ENCODE results near the gene ACBD5. TPM values are rescaled to one million over a fixed set of nuclear protein-coding genes. Genes with fewer than 3 reads are reported as not detected.
"Not testable (repeated sequence)": the region's sequence is repeated elsewhere in the genome, so short reads cannot be mapped to it uniquely, and the experiment has no call there.

Gene ACBD5, protein sequence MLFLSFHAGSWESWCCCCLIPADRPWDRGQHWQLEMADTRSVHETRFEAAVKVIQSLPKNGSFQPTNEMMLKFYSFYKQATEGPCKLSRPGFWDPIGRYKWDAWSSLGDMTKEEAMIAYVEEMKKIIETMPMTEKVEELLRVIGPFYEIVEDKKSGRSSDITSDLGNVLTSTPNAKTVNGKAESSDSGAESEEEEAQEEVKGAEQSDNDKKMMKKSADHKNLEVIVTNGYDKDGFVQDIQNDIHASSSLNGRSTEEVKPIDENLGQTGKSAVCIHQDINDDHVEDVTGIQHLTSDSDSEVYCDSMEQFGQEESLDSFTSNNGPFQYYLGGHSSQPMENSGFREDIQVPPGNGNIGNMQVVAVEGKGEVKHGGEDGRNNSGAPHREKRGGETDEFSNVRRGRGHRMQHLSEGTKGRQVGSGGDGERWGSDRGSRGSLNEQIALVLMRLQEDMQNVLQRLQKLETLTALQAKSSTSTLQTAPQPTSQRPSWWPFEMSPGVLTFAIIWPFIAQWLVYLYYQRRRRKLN
- total RNA-seq: 22.2 and 24.6 TPM in 2 replicates

- peak; percentile 88 for DNase-seq (ENCODE audit: low read depth)
- peak within 1 kb of the TSS; percentile 83 for H3K4me3 ChIP-seq (ENCODE audit: low read depth, low read length)
- TF ChIP-seq CTCF (IDR thresholded peaks at IDR 0.05; ENCODE audit: insufficient read depth, low read depth, low read length): no peak
Observed at GRCh38 chr10:27240212-27241009, at the start of gene ACBD5. TSS of gene ACBD5 (minus strand) at chr10:27240797. CDS start at chr10:27240688, 109 bp downstream.

DNA sequence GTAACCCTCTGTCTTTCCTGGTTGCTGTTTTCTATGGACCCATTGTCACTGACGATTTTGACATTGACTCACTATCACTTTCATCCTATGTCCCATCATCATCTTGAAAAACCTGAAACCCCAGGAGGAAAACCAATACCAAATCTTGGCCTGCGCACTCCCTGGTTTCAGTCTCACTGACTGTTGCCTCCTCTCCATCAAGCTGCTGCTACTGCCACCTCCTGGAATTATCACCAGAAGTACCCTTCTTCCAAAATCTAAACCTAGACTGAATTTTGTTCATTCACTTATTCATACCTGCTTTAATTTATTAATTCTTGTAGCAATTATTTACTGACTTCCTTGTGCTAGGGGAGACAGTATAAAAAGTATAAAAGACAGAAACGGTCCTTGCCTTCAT, 44.5 kb upstream of the ACBD5 start:
- TF ChIP-seq CTCF (IDR thresholded peaks at IDR 0.05; ENCODE audit: insufficient read depth, low read depth, low read length): peak; percentile 42
- no peak overlapping the region for H3K4me3 ChIP-seq (ENCODE audit: low read depth, low read length)
- DNase-seq (ENCODE audit: low read depth): peak; percentile 12

DNA sequence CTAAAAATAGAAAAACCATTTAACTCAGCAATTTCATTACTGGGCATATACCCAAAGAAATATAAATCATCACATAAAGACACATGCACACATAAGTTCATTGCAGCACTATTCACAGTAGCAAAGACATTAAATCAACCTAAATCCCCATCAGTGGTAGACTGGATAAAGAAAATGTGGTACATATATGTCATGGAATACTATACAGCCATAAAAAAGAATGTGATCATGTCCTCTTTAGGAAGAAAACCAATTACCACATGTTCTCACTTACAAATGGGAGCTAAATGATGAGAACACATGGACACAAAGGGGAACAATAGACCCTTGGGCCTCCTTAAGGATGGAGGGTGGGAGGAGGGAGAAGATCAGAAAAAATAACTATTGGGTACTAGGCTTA, 36.0 kb upstream of the ACBD5 start:
- no peak for TF ChIP-seq CTCF (IDR thresholded peaks at IDR 0.05; ENCODE audit: insufficient read depth, low read depth, low read length)
- DNase-seq (ENCODE audit: low read depth): no peak

DNA sequence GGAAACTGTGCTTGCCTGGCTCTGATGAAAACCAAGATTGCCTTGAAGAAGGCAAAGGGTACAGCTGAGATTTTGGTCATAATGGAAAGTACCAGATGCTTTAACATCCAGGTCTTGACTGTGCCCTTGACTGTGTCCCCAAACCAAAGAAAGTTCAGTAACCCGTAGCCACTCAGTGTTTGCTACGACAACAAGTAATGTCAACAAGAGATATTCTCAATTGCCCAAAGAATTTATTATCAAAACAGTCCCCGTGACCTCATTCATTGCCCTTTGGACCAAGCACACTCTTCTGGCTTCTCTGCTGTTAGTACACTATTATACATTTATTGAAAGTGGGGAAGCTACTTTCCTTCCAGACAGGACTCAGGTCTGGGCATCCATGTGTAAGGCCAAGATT, 25.4 kb upstream of the ACBD5 start:
- not testable (repeated sequence) for DNase-seq (ENCODE audit: low read depth); H3K4me3 ChIP-seq (ENCODE audit: low read depth, low read length)

More for the DNA sequence above, 36.0 kb upstream of the ACBD5 start:
- no peak overlapping the region for H3K4me3 ChIP-seq (ENCODE audit: low read depth, low read length)

- DNase-seq (ENCODE audit: low read depth); H3K4me3 ChIP-seq (ENCODE audit: low read depth, low read length): not testable (repeated sequence)
Observed at GRCh38 chr10:27262788-27263187, 22.2 kb upstream of the ACBD5 start.

GRCh38 chr10:27258838-27259812, 18.5 kb upstream of the ACBD5 start:
- peak overlapping the region; percentile 44 for H3K4me3 ChIP-seq (ENCODE audit: low read depth, low read length)
- DNase-seq (ENCODE audit: low read depth): no peak
- TF ChIP-seq CTCF (IDR thresholded peaks at IDR 0.05; ENCODE audit: insufficient read depth, low read depth, low read length): no peak

DNA sequence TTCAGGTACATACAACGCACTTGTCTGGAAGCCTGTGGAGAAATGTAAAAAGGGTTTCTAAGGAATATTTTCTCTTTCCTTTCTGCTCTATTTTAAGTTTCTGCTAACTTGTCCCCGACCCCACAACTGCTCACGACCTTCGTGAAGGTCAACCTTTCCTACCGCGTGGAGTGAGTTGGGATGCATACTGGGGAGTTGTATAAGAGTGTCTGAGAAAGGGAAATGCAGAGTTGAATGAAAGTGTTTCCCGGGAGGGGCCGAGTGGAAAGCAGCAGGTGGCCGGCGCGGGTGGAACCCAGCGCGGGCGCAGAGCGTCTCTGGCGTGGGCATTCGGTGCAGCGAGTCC, 17.9 kb upstream of the ACBD5 start:
- TF ChIP-seq CTCF (IDR thresholded peaks at IDR 0.05; ENCODE audit: insufficient read depth, low read depth, low read length): no peak
- DNase-seq (ENCODE audit: low read depth): no peak
- H3K4me3 ChIP-seq (ENCODE audit: low read depth, low read length): peak overlapping the region; percentile 44

All from fibroblast of villous mesenchyme (primary cell).